Effector memory CD4-positive, alpha-beta T cell (primary cell): Measurements from ENCODE around the gene SORCS2.

Experiments
- DNase-seq, 3 donors: peaks; one replicate each; pipeline ENCODE4 v3.0.0-alpha.2; 2020
- H3K27ac ChIP-seq: 2 replicates; pipeline ENCODE4 v1.7.0; 2013; ENCODE audit warnings: mild to moderate bottlenecking, low read length, moderate library complexity; ENCODE audit not compliant: insufficient read depth, poor library complexity, severe bottlenecking
- H3K27me3 ChIP-seq: replicated peaks from 2 replicates; pipeline ENCODE4 v1.7.0; 2013; ENCODE audit warnings: mild to moderate bottlenecking, low read length; ENCODE audit not compliant: insufficient read depth, control insufficient read depth, poor library complexity, severe bottlenecking
- H3K36me3 ChIP-seq: 2 replicates; pipeline ENCODE4 v1.7.0; 2013; ENCODE audit warnings: mild to moderate bottlenecking, low read length, moderate library complexity; ENCODE audit not compliant: control insufficient read depth, insufficient read depth
- H3K4me1 ChIP-seq: 2 replicates; pipeline ENCODE4 v1.7.0; 2013; ENCODE audit warnings: low read length, mild to moderate bottlenecking; ENCODE audit not compliant: control insufficient read depth, insufficient read depth, poor library complexity, severe bottlenecking
- H3K4me3 ChIP-seq: 2 replicates; pipeline ENCODE4 v1.7.0; 2013; ENCODE audit warnings: low read length, low read depth, mild to moderate bottlenecking; ENCODE audit not compliant: insufficient read depth, poor library complexity, severe bottlenecking
- H3K9me3 ChIP-seq: 2 replicates; pipeline ENCODE4 v1.7.0; 2013; ENCODE audit warnings: mild to moderate bottlenecking, low read length, moderate library complexity; ENCODE audit not compliant: control insufficient read depth

Gene SORCS2

GRCh38 chr4:7727749-7728148, 535.4 kb downstream of the SORCS2 start:
- Histone ChIP-seq H3K27ac (no peak overlapping the region), H3K36me3 (no peaks in the 10 kb centered on the region), H3K9me3 (no peaks in the 10 kb centered on the region), H3K4me1 (no peaks in the 10 kb centered on the region), H3K27me3 (no peaks in the 10 kb centered on the region), H3K4me3 (no peak overlapping the region)
- no peak for DNase-seq

DNA sequence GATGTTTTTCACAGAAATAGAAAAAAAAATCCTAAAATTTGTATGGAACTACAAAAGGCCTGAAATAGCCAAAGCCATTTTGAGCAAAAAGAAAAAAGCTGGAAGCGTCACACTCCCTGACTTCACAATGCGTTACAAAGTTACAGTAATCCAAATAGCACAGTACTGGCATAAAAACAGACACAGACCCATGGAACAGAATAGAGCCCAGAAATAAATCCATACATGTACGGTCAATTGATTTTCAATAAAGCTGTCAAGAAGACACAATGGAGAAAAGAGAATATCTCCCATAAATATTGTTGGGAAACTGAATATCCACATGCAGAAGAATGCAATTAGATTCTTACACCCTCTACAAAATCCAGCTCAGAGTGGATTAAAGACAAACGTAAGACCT, 539.1 kb downstream of the SORCS2 start:
- Histone ChIP-seq H3K9me3 (no peaks in the 10 kb centered on the region), H3K27me3 (no peaks in the 10 kb centered on the region), H3K4me3 (no peak overlapping the region), H3K36me3 (no peaks in the 10 kb centered on the region), H3K27ac (no peak overlapping the region), H3K4me1 (no peaks in the 10 kb centered on the region)
- DNase-seq = no peak

GRCh38 chr4:7732263-7732662, 539.9 kb downstream of the SORCS2 start:
- no peaks in the 10 kb centered on the region for H3K9me3 ChIP-seq
- H3K36me3 ChIP-seq = no peaks in the 10 kb centered on the region
- H3K4me1 ChIP-seq = no peaks in the 10 kb centered on the region
- no peak overlapping the region for H3K27ac ChIP-seq
- H3K4me3 ChIP-seq = no peak overlapping the region
- no peaks in the 10 kb centered on the region for H3K27me3 ChIP-seq
- DNase-seq = no peak

DNA sequence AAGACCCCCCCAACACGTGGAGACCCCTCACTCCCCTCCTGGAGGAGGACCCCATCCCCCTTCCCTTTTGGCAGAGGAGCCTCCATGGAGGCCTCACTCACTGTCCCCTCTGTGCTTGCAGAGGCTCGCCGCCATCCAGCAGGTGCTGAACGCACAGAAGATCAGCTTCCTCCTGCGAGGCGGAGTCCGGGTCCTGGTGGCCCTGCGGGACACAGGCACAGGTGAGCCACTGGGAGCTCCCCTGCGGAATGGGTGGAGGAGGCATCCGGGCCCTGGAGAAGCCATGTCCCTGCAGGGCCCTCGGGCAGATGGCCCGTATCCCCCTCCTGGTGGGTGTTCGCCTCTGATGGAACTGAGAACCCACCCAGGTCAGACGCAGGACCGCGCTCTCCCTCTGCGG, 540.9 kb downstream of the SORCS2 start:
- H3K36me3 ChIP-seq = no peaks in the 10 kb centered on the region
- no peaks in the 10 kb centered on the region for H3K9me3 ChIP-seq
- no peaks in the 10 kb centered on the region for H3K4me1 ChIP-seq
- H3K27ac ChIP-seq = no peak overlapping the region
- DNase-seq = no peak
- no peaks in the 10 kb centered on the region for H3K27me3 ChIP-seq
- H3K4me3 ChIP-seq = no peak overlapping the region

GRCh38 chr4:7733801-7734650, 541.7 kb downstream of the SORCS2 start:
- Histone ChIP-seq H3K4me1 (no peaks in the 10 kb centered on the region), H3K9me3 (no peaks in the 10 kb centered on the region), H3K36me3 (no peaks in the 10 kb centered on the region), H3K27ac (no peak overlapping the region), H3K27me3 (no peaks in the 10 kb centered on the region), H3K4me3 (no peak overlapping the region)
- no peak for DNase-seq

- DNase-seq = no peak
- Histone ChIP-seq H3K4me1 (no peaks in the 10 kb centered on the region), H3K36me3 (no peaks in the 10 kb centered on the region), H3K27me3 (no peaks in the 10 kb centered on the region), H3K9me3 (no peaks in the 10 kb centered on the region), H3K27ac (no peak overlapping the region), H3K4me3 (no peak overlapping the region)
Observed at GRCh38 chr4:7734651-7735260, 542.4 kb downstream of the SORCS2 start.

DNA sequence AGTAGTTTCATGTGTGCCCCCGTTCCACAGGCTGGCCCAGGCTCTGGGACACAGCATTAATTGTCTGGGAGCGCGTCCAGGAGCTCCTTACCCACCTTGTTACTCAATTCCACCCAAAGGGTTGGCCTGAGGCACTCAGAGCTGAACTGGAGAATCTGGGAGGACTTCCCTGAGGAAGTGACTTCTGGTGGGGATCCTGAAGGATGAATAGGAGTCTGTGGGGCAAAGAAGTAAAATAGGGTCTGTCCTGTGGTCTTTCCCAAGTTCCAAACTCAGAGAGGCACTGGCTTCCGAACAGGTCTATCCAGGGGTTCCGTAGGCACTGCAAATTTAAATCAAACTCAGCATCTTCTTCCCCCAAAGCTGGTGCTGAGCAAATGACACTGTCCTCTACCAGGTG, 543.1 kb downstream of the SORCS2 start:
- Histone ChIP-seq H3K36me3 (no peaks in the 10 kb centered on the region), H3K9me3 (no peaks in the 10 kb centered on the region), H3K4me1 (no peaks in the 10 kb centered on the region), H3K4me3 (no peak overlapping the region), H3K27me3 (no peaks in the 10 kb centered on the region), H3K27ac (no peak overlapping the region)
- DNase-seq = no peak

- no peaks in the 10 kb centered on the region for H3K4me1 ChIP-seq
- no peak for DNase-seq
- no peak overlapping the region for H3K4me3 ChIP-seq
- H3K27ac ChIP-seq = no peak overlapping the region
- H3K27me3 ChIP-seq = no peaks in the 10 kb centered on the region
- no peaks in the 10 kb centered on the region for H3K36me3 ChIP-seq
- H3K9me3 ChIP-seq = no peaks in the 10 kb centered on the region
Observed at GRCh38 chr4:7735961-7736360, 543.6 kb downstream of the SORCS2 start.

DNA sequence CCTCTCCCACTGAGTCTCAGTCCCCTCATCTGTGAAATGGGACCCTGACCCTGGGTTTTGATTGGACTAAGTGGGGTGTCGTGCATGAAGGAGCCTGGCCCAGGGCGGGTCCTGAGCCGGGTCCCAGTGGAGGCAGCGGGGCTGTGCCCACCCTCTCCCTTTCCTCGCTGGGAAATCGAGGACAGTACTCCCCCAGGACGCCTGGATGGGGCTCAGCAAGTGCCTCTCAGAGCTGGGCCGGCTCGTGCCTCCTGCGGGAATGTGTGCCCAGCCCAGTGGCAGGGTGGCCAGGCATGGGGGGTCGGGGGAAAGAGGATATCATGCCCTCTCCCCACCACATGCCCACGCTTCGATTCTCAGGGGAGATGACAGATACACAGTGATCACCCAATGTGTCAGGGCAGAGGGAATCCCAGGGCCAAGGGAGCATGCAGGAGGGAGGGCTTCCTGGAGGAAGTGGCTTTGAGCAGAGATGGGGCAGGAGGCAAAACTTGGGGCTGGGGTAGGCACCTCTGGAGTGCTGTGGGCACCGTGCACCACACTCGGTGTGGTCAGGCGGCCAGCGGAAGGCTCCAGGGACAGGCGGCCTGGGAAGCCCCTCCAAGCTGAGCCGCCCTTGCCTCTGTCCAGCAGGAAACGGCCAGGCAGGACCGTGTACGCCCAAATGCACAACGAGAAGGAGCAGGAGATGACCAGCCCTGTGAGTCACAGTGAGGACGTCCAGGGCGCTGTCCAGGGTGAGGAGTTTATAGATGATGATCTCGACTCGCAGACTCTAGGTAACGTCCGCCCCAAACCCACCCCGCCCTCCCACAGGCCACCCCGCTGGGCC, 544.3 kb downstream of the SORCS2 start:
- no peaks in the 10 kb centered on the region for H3K9me3 ChIP-seq

DNA sequence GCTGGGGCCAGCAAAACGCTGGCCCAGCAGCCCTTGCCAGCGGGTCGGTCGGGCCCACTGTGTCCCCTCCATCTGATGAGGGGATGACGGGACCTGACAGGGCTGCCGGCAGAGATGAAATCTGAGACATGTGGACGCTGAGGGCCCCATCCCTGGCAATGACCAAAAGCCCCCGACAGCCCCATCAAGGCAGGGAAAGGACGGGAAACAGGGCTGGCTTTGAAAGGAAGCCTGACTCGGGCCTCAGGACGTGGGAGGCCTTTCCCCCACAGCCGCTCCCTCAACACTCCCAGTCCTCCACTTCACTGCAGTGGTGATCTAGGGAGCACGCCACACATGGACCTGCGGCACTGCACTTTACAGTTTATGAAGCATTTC, 544.9 kb downstream of the SORCS2 start:
- no peaks in the 10 kb centered on the region for H3K9me3 ChIP-seq
- no peak overlapping the region for H3K27ac ChIP-seq
- DNase-seq = no peak
- no peak overlapping the region for H3K4me3 ChIP-seq
- H3K36me3 ChIP-seq = no peaks in the 10 kb centered on the region
- H3K27me3 ChIP-seq = no peaks in the 10 kb centered on the region
- no peaks in the 10 kb centered on the region for H3K4me1 ChIP-seq

More for the DNA sequence above, 544.3 kb downstream of the SORCS2 start:
- no peak overlapping the region for H3K27ac ChIP-seq
- H3K36me3 ChIP-seq = no peaks in the 10 kb centered on the region
- no peaks in the 10 kb centered on the region for H3K27me3 ChIP-seq
- no peak for DNase-seq
- no peak overlapping the region for H3K4me3 ChIP-seq
- H3K4me1 ChIP-seq = no peaks in the 10 kb centered on the region
